Adipose tissue (tissue), 3 donors: ENCODE measurements around the gene RASA3. TPM values are rescaled to one million over a fixed set of nuclear protein-coding genes. Genes with fewer than 3 reads are reported as not detected.

Experiments
- H3K27ac ChIP-seq: one replicate; pipeline ENCODE4 v1.5.1; 2013; ENCODE audit warnings: low read depth, low read length
- WGBS, 3 donors: extraction: QIAGEN DNeasy Blood & Tissue Kit; methylation state at CpG; one replicate each; pipeline ENCODE4 v1.1.7; 2013; 5-methylcytosine and 5-hydroxymethylcytosine counted together
- polyA plus RNA-seq, 3 donors: library from polyadenylated mRNA; stranded (reverse); fragments of 200-250 nt; gene quantifications; one replicate each; pipeline ENCODE4 v1.2.3, GENCODE V29; 2013
- donor health status: healthy with polysubstance abuse.
- donor health status: Bipolar disorder and iron deficiency.
- donor health status: healthy.

Gene RASA3
- polyA plus RNA-seq, 3 donors, result 14.8 to 62.0 (median 20.9) TPM

- H3K27ac ChIP-seq, result peak overlapping the region; percentile 51
- WGBS, 3 donors, result 79 to 89% (median 87%) methylated on average over 27 of the region's 27 CpGs
Observed at GRCh38 chr13:114097893-114098688, 34.3 kb downstream of the RASA3 start.

- WGBS, 3 donors, result 87 to 88% (median 87%) methylated on average over 25 of the region's 25 CpGs
Observed at GRCh38 chr13:114097212-114097892, 35.1 kb downstream of the RASA3 start.

GRCh38 chr13:114096811-114097211 is 35.6 kb downstream of the RASA3 start:
- WGBS, 3 donors, result 84 to 95% (median 88%) methylated on average over 18 of the region's 18 CpGs
- no peak overlapping the region for H3K27ac ChIP-seq

More at GRCh38 chr13:114097212-114097892, 35.1 kb downstream of the RASA3 start:
- H3K27ac ChIP-seq, result no peak overlapping the region

GRCh38 chr13:114096031-114096485 is 36.4 kb downstream of the RASA3 start:
- no peak overlapping the region for H3K27ac ChIP-seq
- 91 to 93% (median 92%) methylated on average over 24 of the region's 24 CpGs for WGBS, 3 donors

GRCh38 chr13:114095486-114095885 is 36.9 kb downstream of the RASA3 start:
- 72 to 95% (median 84%) methylated on average over 4 of the region's 4 CpGs for WGBS, 3 donors
- H3K27ac ChIP-seq, result no peak overlapping the region

GRCh38 chr13:114093118-114093517 is 39.3 kb downstream of the RASA3 start:
- H3K27ac ChIP-seq, result no peak overlapping the region

- no peak overlapping the region for H3K27ac ChIP-seq
- 39 to 100% (median 97%) methylated on average over 3 of the region's 3 CpGs for WGBS, 3 donors
Observed at GRCh38 chr13:114092468-114092867, 40.0 kb downstream of the RASA3 start.

- no peak overlapping the region for H3K27ac ChIP-seq
- WGBS, 3 donors, result 77 to 85% (median 81%) methylated on average over 11 of the region's 11 CpGs
Observed at GRCh38 chr13:114090476-114090875, 41.9 kb downstream of the RASA3 start.

- no peak overlapping the region for H3K27ac ChIP-seq
- WGBS, 3 donors, result 70 to 94% (median 94%) methylated on average over 25 of the region's 25 CpGs
Observed at GRCh38 chr13:114089751-114090400, 42.5 kb downstream of the RASA3 start.

- no peak overlapping the region for H3K27ac ChIP-seq
- WGBS, 3 donors, result 73 to 88% (median 85%) methylated on average over 15 of the region's 15 CpGs
Observed at GRCh38 chr13:114089341-114089740, 43.1 kb downstream of the RASA3 start.

- H3K27ac ChIP-seq, result no peak overlapping the region
- WGBS, 3 donors, result 93 to 96% (median 96%) methylated on average over 7 of the region's 7 CpGs
Observed at GRCh38 chr13:114088863-114089262, 43.6 kb downstream of the RASA3 start.

GRCh38 chr13:114088234-114088633 is 44.2 kb downstream of the RASA3 start:
- WGBS, 3 donors, result 83 to 88% (median 85%) methylated on average over 6 of the region's 6 CpGs
- H3K27ac ChIP-seq, result no peak overlapping the region

GRCh38 chr13:114087430-114087829 is 45.0 kb downstream of the RASA3 start:
- no peak overlapping the region for H3K27ac ChIP-seq

GRCh38 chr13:114082849-114083645 is 49.4 kb downstream of the RASA3 start:
- 85 to 93% (median 89%) methylated on average over 23 of the region's 23 CpGs for WGBS, 3 donors

More at GRCh38 chr13:114087430-114087829, 45.0 kb downstream of the RASA3 start:
- WGBS, 3 donors, result 92 to 98% (median 93%) methylated on average over 18 of the region's 18 CpGs

GRCh38 chr13:114081761-114082681 is 50.4 kb downstream of the RASA3 start:
- 43 to 92% (median 90%) methylated on average over 30 of the region's 30 CpGs for WGBS, 3 donors

More at GRCh38 chr13:114082849-114083645, 49.4 kb downstream of the RASA3 start:
- no peak overlapping the region for H3K27ac ChIP-seq

GRCh38 chr13:114080739-114081561 is 51.5 kb downstream of the RASA3 start:
- peak overlapping the region; percentile 19 for H3K27ac ChIP-seq
- whole genome bisulfite sequencing, 3 donors, result 82 to 95% (median 95%) methylated on average over 34 of the region's 34 CpGs

More at GRCh38 chr13:114081761-114082681, 50.4 kb downstream of the RASA3 start:
- no peak overlapping the region for H3K27ac ChIP-seq
